Spleen (tissue), 7 donors: Measurements from ENCODE around the gene MRC1.

Experiments
- CTCF ChIP-seq, 11 experiments: fragments of 200-600 bp in 7 of 11; fragments of 450-650 bp in 4 of 11; sonication (generic) in 4 of 11; IDR thresholded peaks in 8 of 11; conservative IDR thresholded peaks in 3 of 11; 1 replicate in 7 of 11; 2 replicates in 4 of 11; pipeline versions ENCODE4 v1.4.0 to v1.8.0; 2016 to 2021; ENCODE audit warnings: antibody characterized with exemption in 11 of 11, inconsistent platforms in 4 of 11, mild to moderate bottlenecking in 1 of 11
- POLR2A ChIP-seq, 3 donors: fragments of 450-650 bp; IDR thresholded peaks; one replicate each; pipeline ENCODE4 v1.5.1; 2017; ENCODE audit warnings: antibody characterized with exemption in 3 of 3, mild to moderate bottlenecking in 1 of 3
- donor health status: DM: no; HTN: no; CAD: no; lungs with moderate emphysema.
- donor health status: DM: no; HTN: no; CAD: no.
- donor health status: DM: no; HTN: no; CAD: no.

DNA sequence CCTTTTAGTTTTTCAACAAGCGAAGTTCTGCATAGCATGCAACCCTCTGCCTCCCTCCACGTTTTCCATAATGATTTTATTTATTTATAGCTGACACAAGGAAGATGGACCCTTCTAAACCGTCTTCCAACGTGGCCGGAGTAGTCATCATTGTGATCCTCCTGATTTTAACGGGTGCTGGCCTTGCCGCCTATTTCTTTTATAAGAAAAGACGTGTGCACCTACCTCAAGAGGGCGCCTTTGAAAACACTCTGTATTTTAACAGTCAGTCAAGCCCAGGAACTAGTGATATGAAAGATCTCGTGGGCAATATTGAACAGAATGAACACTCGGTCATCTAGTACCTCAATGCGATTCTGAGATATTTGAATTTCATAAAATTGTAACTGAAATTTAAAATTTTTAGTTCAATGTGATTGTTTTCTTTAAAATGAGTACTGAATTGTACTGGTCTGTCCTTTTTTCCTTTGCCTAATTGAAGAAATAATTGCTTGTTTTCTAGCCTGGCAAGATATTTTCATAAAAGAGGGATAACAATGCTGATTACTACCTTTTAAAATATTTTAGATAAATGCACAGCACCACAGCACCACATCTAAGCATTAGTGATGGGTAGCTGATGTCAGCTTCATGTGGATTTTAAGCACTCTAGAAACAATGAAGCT lies 101.1 kb downstream of the MRC1 start:
- TF ChIP-seq POLR2A (IDR thresholded peaks at IDR 0.05) (no peak), CTCF (IDR thresholded peaks at IDR 0.05 in 8 of 11, conservative IDR thresholded peaks at IDR 0.05 in 3 of 11) (peak in 4 of 11 experiments; percentile 28 to 39 (median 30))
